IMR-90 (cell line): Measurements from ENCODE around the gene ELL2. TPM values are rescaled to one million over a fixed set of nuclear protein-coding genes. Genes with fewer than 3 reads are reported as not detected.

Experiments used
- ATAC-seq: fragments of 200-7000 bp; cut with Tn5 transposase; 2 replicates; pipeline ENCODE4 v1.9.1; 2020; ENCODE audit warnings: low read depth, mild to moderate bottlenecking, moderate library complexity
- BruUV-seq: library from RNA; stranded (reverse); fragments of 400-500 nt; replicated peaks from 2 replicates; lab custom pipeline; 2021; lab: Mats Ljungman, UMichigan
- CTCF ChIA-PET: fragments of 300-600 bp; formaldehyde crosslinking; extraction: SDS; loops from one replicate; lab custom pipeline; 2021; ENCODE audit warnings: antibody characterized with exemption; lab: Yijun Ruan, JAX
- POLR2A ChIA-PET: fragments of 300-600 bp; sonication (Branson Sonifier 250); formaldehyde crosslinking; loops from one replicate; lab custom pipeline; 2022; ENCODE audit warnings: antibody characterized with exemption; ENCODE audit not compliant: unreplicated experiment; lab: Charles Lee
- DNase-seq: peaks from one replicate; pipeline ENCODE4 v3.0.0; 2013
- H2AFZ ChIP-seq: replicated peaks from 2 replicates; pipeline ENCODE3; 2013; ENCODE audit warnings: low read length, mild to moderate bottlenecking; ENCODE audit not compliant: poor library complexity
- H2AK5ac ChIP-seq: 2 replicates; pipeline ENCODE4 v1.6.1; 2013; ENCODE audit warnings: low read depth, low read length, inconsistent platforms
- H2AK9ac ChIP-seq: replicated peaks from 2 replicates; pipeline ENCODE3; 2013; ENCODE audit warnings: mild to moderate bottlenecking, low read depth, low read length, moderate library complexity; ENCODE audit not compliant: poor library complexity
- H2BK120ac ChIP-seq: 2 replicates; pipeline ENCODE4 v1.6.1; 2013; ENCODE audit warnings: low read depth, low read length, inconsistent platforms
- H2BK15ac ChIP-seq: 3 replicates; pipeline ENCODE4 v1.6.1; 2013; ENCODE audit warnings: low read depth, low read length, inconsistent platforms
- H2BK20ac ChIP-seq: 2 replicates; pipeline ENCODE4 v1.6.1; 2013; ENCODE audit warnings: low read depth, mild to moderate bottlenecking, inconsistent platforms, low read length, moderate library complexity
- H2BK5ac ChIP-seq: 2 replicates; pipeline ENCODE4 v1.6.1; 2013; ENCODE audit warnings: mild to moderate bottlenecking, low read depth, low read length, inconsistent platforms; ENCODE audit not compliant: poor library complexity, severe bottlenecking
- H3K14ac ChIP-seq: replicated peaks from 2 replicates; pipeline ENCODE4 v1.6.1; 2013; ENCODE audit warnings: low read depth, low read length, inconsistent platforms
- H3K18ac ChIP-seq: 2 replicates; pipeline ENCODE4 v1.6.1; 2013; ENCODE audit warnings: low read depth, low read length, control low read depth
- H3K23ac ChIP-seq: 2 replicates; pipeline ENCODE4 v1.6.1; 2013; ENCODE audit warnings: low read depth, low read length, inconsistent platforms
- H3K27ac ChIP-seq: 2 replicates; pipeline ENCODE4 v1.5.1; 2013; ENCODE audit warnings: mild to moderate bottlenecking, control low read depth, low read length; ENCODE audit not compliant: insufficient read depth
- H3K27me3 ChIP-seq: 2 replicates; pipeline ENCODE4 v1.6.1; 2013; ENCODE audit warnings: low read length; ENCODE audit not compliant: control insufficient read depth, insufficient read depth
- H3K36me3 ChIP-seq: 2 replicates; pipeline ENCODE4 v1.6.1; 2013; ENCODE audit warnings: low read length, mixed read lengths; ENCODE audit not compliant: control insufficient read depth, insufficient read depth
- H3K4ac ChIP-seq: 2 replicates; pipeline ENCODE4 v1.6.1; 2013; ENCODE audit warnings: low read depth, low read length, inconsistent platforms
- H3K4me1 ChIP-seq: 2 replicates; pipeline ENCODE4 v1.6.1; 2013; ENCODE audit warnings: low read length, mixed read lengths; ENCODE audit not compliant: control insufficient read depth, insufficient read depth
- H3K4me2 ChIP-seq: 2 replicates; pipeline ENCODE4 v1.6.1; 2013; ENCODE audit warnings: low read depth, mild to moderate bottlenecking, control low read depth, low read length, moderate library complexity
- H3K4me3 ChIP-seq: 2 replicates; pipeline ENCODE4 v1.5.1; 2013; ENCODE audit warnings: low read depth, mild to moderate bottlenecking, control low read depth, low read length, moderate library complexity; ENCODE audit not compliant: insufficient read depth
- H3K56ac ChIP-seq: 2 replicates; pipeline ENCODE4 v1.6.1; 2013; ENCODE audit warnings: low read length, inconsistent platforms; ENCODE audit not compliant: insufficient read depth; ENCODE audit errors: extremely low read depth
- H3K79me1 ChIP-seq, 2 experiments: 2 replicates each; pipeline ENCODE4 v1.6.1; 2013; ENCODE audit warnings: low read length in 2 of 2, inconsistent platforms in 1 of 2, low read depth in 1 of 2
- H3K9ac ChIP-seq: 2 replicates; pipeline ENCODE4 v1.6.1; 2013; ENCODE audit warnings: low read depth, low read length, control low read depth
- H3K9me1 ChIP-seq: 2 replicates; pipeline ENCODE4 v1.6.1; 2013; ENCODE audit warnings: low read length, inconsistent platforms; ENCODE audit not compliant: insufficient read depth
- H3K9me3 ChIP-seq: 2 replicates; pipeline ENCODE4 v1.6.1; 2013; ENCODE audit warnings: low read length; ENCODE audit not compliant: control insufficient read depth, insufficient read depth
- H4K20me1 ChIP-seq: 2 replicates; pipeline ENCODE4 v1.6.1; 2013; ENCODE audit warnings: low read length, inconsistent platforms; ENCODE audit not compliant: insufficient read depth
- H4K5ac ChIP-seq: 2 replicates; pipeline ENCODE4 v1.6.1; 2013; ENCODE audit warnings: mild to moderate bottlenecking, low read depth, low read length, control low read depth
- H4K8ac ChIP-seq, 2 experiments: 2 replicates each; pipeline ENCODE4 v1.6.1; 2013; ENCODE audit warnings: low read depth in 2 of 2, low read length in 2 of 2, control low read depth in 1 of 2, inconsistent platforms in 1 of 2
- H4K91ac ChIP-seq: 2 replicates; pipeline ENCODE4 v1.6.1; 2013; ENCODE audit warnings: low read depth, low read length, inconsistent platforms; ENCODE audit not compliant: insufficient read depth
- CEBPB ChIP-seq: IDR thresholded peaks from 2 replicates; pipeline ENCODE4 v1.6.1; 2012; ENCODE audit warnings: low read depth, low read length, improper control_type of control experiment
- MAFK ChIP-seq: IDR thresholded peaks from 2 replicates; pipeline ENCODE4 v1.6.1; 2012; ENCODE audit warnings: low read depth, low read length, improper control_type of control experiment
- MAZ ChIP-seq: IDR thresholded peaks from 2 replicates; pipeline ENCODE4 v1.6.1; 2012; ENCODE audit warnings: low read depth, mild to moderate bottlenecking, low read length, improper control_type of control experiment, moderate library complexity, borderline replicate concordance
- MXI1 ChIP-seq: IDR thresholded peaks from 2 replicates; pipeline ENCODE4 v1.6.1; 2012; ENCODE audit warnings: low read depth, mild to moderate bottlenecking, low read length, moderate library complexity, borderline replicate concordance
- NFE2L2 ChIP-seq: fragments of 150-350 bp; IDR thresholded peaks from 2 replicates; pipeline ENCODE4 v1.6.1; 2016; ENCODE audit warnings: low read depth, mild to moderate bottlenecking, low read length
- RFX5 ChIP-seq: IDR thresholded peaks from 2 replicates; pipeline ENCODE4 v1.8.0; 2012; ENCODE audit warnings: low read depth, mild to moderate bottlenecking, low read length, moderate library complexity
- dilution Hi-C: fragments of 300-500 bp; cut with HindIII; formaldehyde crosslinking; loops from one replicate; pipeline ENCODE4 v1.14.3; 2018; ENCODE audit warnings: low sequenced_read_pairs; ENCODE audit not compliant: unreplicated experiment
- in situ Hi-C: fragments of 300-500 bp; cut with MboI; formaldehyde crosslinking; loops from 3 replicates; pipeline ENCODE4 v1.14.3; 2019; ENCODE audit warnings: low sequenced_read_pairs, inconsistent platforms, mixed read lengths
- intact Hi-C: fragments of 100-400 bp; cut with micrococcal nuclease; formaldehyde crosslinking; loops from 2 replicates; pipeline ENCODE4 v1.10.0; 2022
- polyA plus RNA-seq, 3 experiments: library from polyadenylated mRNA; depleted of rRNA; stranded (reverse); fragments of >200 nt; gene quantifications; 2 replicates each; pipeline ENCODE4 v1.2.3, GENCODE V29; 2012; ENCODE audit warnings: low replicate concordance in 1 of 3
- total RNA-seq: library from RNA; depleted of rRNA; stranded (reverse); fragments of >200 nt; gene quantifications from 2 replicates; pipeline ENCODE4 v1.2.3, GENCODE V29; 2012
- TF ChIP-seq, protein P1 (sequence below): fragments of 150-350 bp; IDR thresholded peaks from 2 replicates; pipeline ENCODE4 v1.6.1; 2016; ENCODE audit warnings: low read depth, mild to moderate bottlenecking, low read length, moderate library complexity, borderline replicate concordance

ELL2 gene
- total and polyA plus RNA-seq, 2 of the 4 experiments (the other 2 are of a cell fraction), result 61.4 to 92.5 TPM

DNA sequence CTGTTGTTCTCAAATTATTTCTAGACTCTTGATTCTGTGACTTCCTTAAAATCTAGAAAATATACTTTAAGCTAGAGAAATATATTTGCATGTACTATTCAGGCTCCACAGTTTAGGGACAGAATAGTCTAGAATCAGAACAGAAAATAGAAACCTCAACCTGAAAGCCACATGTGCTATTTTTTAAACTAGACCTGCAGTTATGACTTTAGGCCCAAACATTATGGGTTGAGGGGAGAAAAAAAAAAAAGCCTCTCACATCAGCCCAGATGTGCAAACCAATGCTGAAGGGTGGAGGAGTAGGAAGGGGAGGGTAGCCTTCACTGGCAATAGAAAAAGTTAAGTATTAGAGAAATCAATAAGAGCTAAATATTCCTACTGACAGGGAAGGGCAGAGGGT lies 35.7 kb downstream of the ELL2 start:
- ATAC-seq (no peak), DNase-seq (no peak)
- in situ Hi-C loops (no loop called here), dilution Hi-C loops (no loop called here), intact Hi-C loops (no loop called here)
- H3K27me3 ChIP-seq, result no peaks in the 10 kb centered on the region
- no peak overlapping the region for H3K18ac ChIP-seq
- H3K23ac ChIP-seq, result no peak overlapping the region
- no peak overlapping the region for H2BK120ac ChIP-seq
- no peak overlapping the region for H2AFZ ChIP-seq
- H3K9me1 ChIP-seq, result peaks cover 20% of the 10 kb centered on the region
- H3K9me3 ChIP-seq, result no peaks in the 10 kb centered on the region
- H3K14ac ChIP-seq, result no peak overlapping the region
- no peak overlapping the region for H3K4ac ChIP-seq
- no peak overlapping the region for H3K4me2 ChIP-seq
- no TSS peak for BruUV-seq
- H4K20me1 ChIP-seq, result peaks cover 86% of the 10 kb centered on the region
- no peak overlapping the region for H2AK9ac ChIP-seq
- H3K36me3 ChIP-seq, result peaks cover 25% of the 10 kb centered on the region
- no peak overlapping the region for H3K9ac ChIP-seq
- no peak overlapping the region for H4K91ac ChIP-seq
- POLR2A ChIA-PET, result interaction anchor here (1.1 kb wide), 1 partner anchor 399 kb away, joined by 3 read pairs; no protein-coding TSS in a partner anchor
- no peak overlapping the region for H2BK15ac ChIP-seq
- H3K27ac ChIP-seq, result no peak overlapping the region
- no peak overlapping the region for H3K4me3 ChIP-seq
- no peak overlapping the region for H3K56ac ChIP-seq
- H2BK5ac ChIP-seq, result no peak overlapping the region
- CTCF ChIA-PET, result no interaction called here
- peaks cover 4 to 70% of the 10 kb centered on the region in 2 experiments for H3K79me1 ChIP-seq
- no peak overlapping the region for H2AK5ac ChIP-seq
- no peak overlapping the region for H4K8ac ChIP-seq
- TF ChIP-seq MXI1 (no peak), RFX5 (no peak), MAFK (no peak), CEBPB (no peak), MAZ (no peak), NFE2L2 (no peak)
- TF ChIP-seq, protein P1, sequence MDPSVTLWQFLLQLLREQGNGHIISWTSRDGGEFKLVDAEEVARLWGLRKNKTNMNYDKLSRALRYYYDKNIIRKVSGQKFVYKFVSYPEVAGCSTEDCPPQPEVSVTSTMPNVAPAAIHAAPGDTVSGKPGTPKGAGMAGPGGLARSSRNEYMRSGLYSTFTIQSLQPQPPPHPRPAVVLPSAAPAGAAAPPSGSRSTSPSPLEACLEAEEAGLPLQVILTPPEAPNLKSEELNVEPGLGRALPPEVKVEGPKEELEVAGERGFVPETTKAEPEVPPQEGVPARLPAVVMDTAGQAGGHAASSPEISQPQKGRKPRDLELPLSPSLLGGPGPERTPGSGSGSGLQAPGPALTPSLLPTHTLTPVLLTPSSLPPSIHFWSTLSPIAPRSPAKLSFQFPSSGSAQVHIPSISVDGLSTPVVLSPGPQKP, result no peak
- H3K4me1 ChIP-seq, result peaks cover 24% of the 10 kb centered on the region
- H2BK20ac ChIP-seq, result no peak overlapping the region
- H4K5ac ChIP-seq, result no peak overlapping the region
